Measurements from ENCODE around the gene DTD1.

Gene DTD1

GRCh38 chr20:18702736-18703135 lies 114.9 kb downstream of the DTD1 start:
- DNase-seq (ENCODE audit: low read depth, low spot score), result no peak

GRCh38 chr20:18705490-18705889 lies 117.6 kb downstream of the DTD1 start:
- DNase-seq (ENCODE audit: low read depth, low spot score), result peak; percentile 62

GRCh38 chr20:18705910-18706309 lies 118.1 kb downstream of the DTD1 start:
- no peak for DNase-seq (ENCODE audit: low read depth, low spot score)

- no peak for DNase-seq (ENCODE audit: low read depth, low spot score)
Observed at GRCh38 chr20:18712131-18712530, 124.3 kb downstream of the DTD1 start.

- DNase-seq (ENCODE audit: low read depth, low spot score), result no peak
Observed at GRCh38 chr20:18712882-18713281, 125.0 kb downstream of the DTD1 start.

GRCh38 chr20:18715564-18715963 lies 127.7 kb downstream of the DTD1 start:
- no peak for DNase-seq (ENCODE audit: low read depth, low spot score)

GRCh38 chr20:18717062-18717461 lies 129.2 kb downstream of the DTD1 start:
- DNase-seq (ENCODE audit: low read depth, low spot score), result no peak

GRCh38 chr20:18718129-18718528 lies 130.3 kb downstream of the DTD1 start:
- no peak for DNase-seq (ENCODE audit: low read depth, low spot score)

GRCh38 chr20:18719426-18719825 lies 131.6 kb downstream of the DTD1 start:
- peak; percentile 80 for DNase-seq (ENCODE audit: low read depth, low spot score)

- no peak for DNase-seq (ENCODE audit: low read depth, low spot score)
Observed at GRCh38 chr20:18721551-18722115, 133.8 kb downstream of the DTD1 start.

- peak; percentile 16 for DNase-seq (ENCODE audit: low read depth, low spot score)
Observed at GRCh38 chr20:18722371-18722770, 134.5 kb downstream of the DTD1 start.

GRCh38 chr20:18724077-18724476 lies 136.2 kb downstream of the DTD1 start:
- DNase-seq (ENCODE audit: low read depth, low spot score), result no peak

GRCh38 chr20:18724788-18725464 lies 137.1 kb downstream of the DTD1 start:
- DNase-seq (ENCODE audit: low read depth, low spot score), result no peak

- no peak for DNase-seq (ENCODE audit: low read depth, low spot score)
Observed at GRCh38 chr20:18727032-18727508, 139.2 kb downstream of the DTD1 start.

GRCh38 chr20:18728165-18728869 lies 140.5 kb downstream of the DTD1 start:
- DNase-seq (ENCODE audit: low read depth, low spot score), result no peak

GRCh38 chr20:18728870-18729224 lies 141.0 kb downstream of the DTD1 start:
- DNase-seq (ENCODE audit: low read depth, low spot score), result no peak

GRCh38 chr20:18729231-18729825 lies 141.5 kb downstream of the DTD1 start:
- DNase-seq (ENCODE audit: low read depth, low spot score), result no peak

- no peak for DNase-seq (ENCODE audit: low read depth, low spot score)
Observed at GRCh38 chr20:18731940-18732339, 144.1 kb downstream of the DTD1 start.

- DNase-seq (ENCODE audit: low read depth, low spot score), result no peak
Observed at GRCh38 chr20:18734525-18735189, 146.8 kb downstream of the DTD1 start.

GRCh38 chr20:18737140-18737539 lies 149.3 kb downstream of the DTD1 start:
- no peak for DNase-seq (ENCODE audit: low read depth, low spot score)

- DNase-seq (ENCODE audit: low read depth, low spot score), result no peak
Observed at GRCh38 chr20:18738055-18738454, 150.2 kb downstream of the DTD1 start.

- no peak for DNase-seq (ENCODE audit: low read depth, low spot score)
Observed at GRCh38 chr20:18738888-18739287, 151.0 kb downstream of the DTD1 start.

Data from astrocyte of the hippocampus (primary cell).